GM12878 (cell line): ENCODE measurements around the gene EEF2. TPM values are rescaled to one million over a fixed set of nuclear protein-coding genes. Genes with fewer than 3 reads are reported as not detected.

Experiments used
- ATAC-seq: fragments of 200-7000 bp; cut with Tn5 transposase; 3 replicates; pipeline ENCODE4 v1.9.1; 2020; ENCODE audit warnings: mild to moderate bottlenecking, moderate library complexity
- BruUV-seq: library from RNA; stranded (reverse); fragments of 400-500 nt; replicated peaks from 2 replicates; lab custom pipeline; 2021; lab: Mats Ljungman, UMichigan
- CTCF ChIA-PET: fragments of 300-600 bp; sonication (Branson Sonifier 250); formaldehyde crosslinking; extraction: SDS; loops from one replicate; lab custom pipeline; 2021; ENCODE audit warnings: inconsistent platforms; lab: Yijun Ruan, JAX
- POLR2A ChIA-PET: fragments of 350-600 bp; formaldehyde crosslinking; extraction: SDS; loops from one replicate; lab custom pipeline; 2021; ENCODE audit warnings: inconsistent platforms; lab: Charles Lee
- RAD21 ChIA-PET: fragments of 300-600 bp; sonication (Branson Sonifier 250); formaldehyde crosslinking; loops from one replicate; lab custom pipeline; 2023; ENCODE audit warnings: antibody characterized with exemption; ENCODE audit not compliant: unreplicated experiment; lab: Charles Lee
- SMC1A ChIA-PET: fragments of 300-600 bp; sonication (Branson Sonifier 250); formaldehyde crosslinking; loops from one replicate; lab custom pipeline; 2023; ENCODE audit not compliant: unreplicated experiment, uncharacterized antibody; lab: Charles Lee
- DNase-seq: peaks from one replicate; pipeline ENCODE4 v3.0.0-alpha.2; 2011; ENCODE audit warnings: low read depth, low spot score
- FAIRE-seq: peaks from 3 replicates; lab custom pipeline; 2011; peaks lifted over from hg19 to GRCh38; lab: Jason Lieb, UNC
- H2AFZ ChIP-seq: 2 replicates; pipeline ENCODE4 v1.6.0; 2011; ENCODE audit warnings: low read depth, low read length, control low read depth; ENCODE audit not compliant: control insufficient read depth
- H3K27ac ChIP-seq: 2 replicates; pipeline ENCODE4 v1.5.1; 2011; ENCODE audit warnings: control low read depth; ENCODE audit not compliant: control insufficient read depth, insufficient read depth
- H3K27me3 ChIP-seq, 2 experiments: replicated peaks in 1 of 2; 2 replicates each; pipeline versions ENCODE4 v1.6.0 to v1.6.1; 2011; ENCODE audit warnings: low read length in 1 of 2; ENCODE audit not compliant: control insufficient read depth in 2 of 2, insufficient read depth in 2 of 2
- H3K36me3 ChIP-seq, 2 experiments: 2 replicates each; pipeline ENCODE4 v1.5.1; 2011; ENCODE audit warnings: low read length in 1 of 2; ENCODE audit not compliant: control insufficient read depth in 2 of 2, insufficient read depth in 2 of 2
- H3K4me1 ChIP-seq: 2 replicates; pipeline ENCODE4 v1.6.1; 2011; ENCODE audit warnings: mild to moderate bottlenecking, low read length, moderate library complexity, mixed read lengths; ENCODE audit not compliant: control insufficient read depth, insufficient read depth
- H3K4me2 ChIP-seq: 2 replicates; pipeline ENCODE4 v1.6.0; 2011; ENCODE audit warnings: control low read depth; ENCODE audit not compliant: control insufficient read depth, insufficient read depth
- H3K4me3 ChIP-seq: fragments of 200-600 bp; sonication (generic); 2 replicates; pipeline ENCODE4 v1.5.1; 2016
- H3K79me2 ChIP-seq: 2 replicates; pipeline ENCODE4 v1.6.0; 2011; ENCODE audit warnings: low read length; ENCODE audit not compliant: control insufficient read depth, insufficient read depth
- H3K9ac ChIP-seq: 2 replicates; pipeline ENCODE4 v1.8.0; 2011; ENCODE audit warnings: low read length, control low read depth, mixed read lengths; ENCODE audit not compliant: control insufficient read depth, insufficient read depth
- H3K9me3 ChIP-seq: replicated peaks from 3 replicates; pipeline ENCODE4 v1.5.1; 2011; ENCODE audit warnings: mild to moderate bottlenecking, low read length; ENCODE audit not compliant: control insufficient read depth, insufficient read depth
- H4K20me1 ChIP-seq: 2 replicates; pipeline ENCODE4 v1.6.0; 2011; ENCODE audit not compliant: control insufficient read depth, insufficient read depth
- EZH2 ChIP-seq: IDR thresholded peaks from 2 replicates; pipeline ENCODE4 v1.6.1; 2012; ENCODE audit warnings: low read depth, mild to moderate bottlenecking, control low read depth, inconsistent platforms, low read length, borderline replicate concordance; ENCODE audit not compliant: control insufficient read depth
- POLR2A ChIP-seq: IDR thresholded peaks from 2 replicates; pipeline ENCODE4 v1.6.1; 2011; ENCODE audit warnings: low read depth, mild to moderate bottlenecking, low read length
- SRF ChIP-seq, 2 experiments: IDR thresholded peaks; 2 replicates each; pipeline ENCODE4 v1.6.1; 2011; ENCODE audit warnings: low read depth in 2 of 2, low read length in 2 of 2, mild to moderate bottlenecking in 1 of 2, moderate library complexity in 1 of 2
- WGBS: methylation state at CpG from one replicate; pipeline ENCODE4 v1.1.6; 2016; ENCODE audit warnings: low lambda C conversion rate; ENCODE audit not compliant: insufficient replicate concordance, insufficient coverage; ENCODE audit errors: missing lambda C conversion rate; 5-methylcytosine and 5-hydroxymethylcytosine counted together
- in situ Hi-C: fragments of 300-500 bp; cut with MboI; formaldehyde crosslinking; loops from 9 replicates; pipeline ENCODE4 v1.14.3; 2018; ENCODE audit warnings: mixed read lengths
- intact Hi-C: fragments of 100-400 bp; cut with micrococcal nuclease; formaldehyde crosslinking; loops from one replicate; pipeline ENCODE4 v1.14.2; 2022; ENCODE audit not compliant: unreplicated experiment
- polyA plus RNA-seq, 11 experiments: library from polyadenylated mRNA; depleted of rRNA in 4 of 11; unstranded in 6 of 11; stranded (reverse) in 5 of 11; fragments of >200 nt; fragmentation: Nextera tagmentation in 4 of 11; fragmentation: Illumina TruSeq in 1 of 11; extraction: Ambion mirVana in 4 of 11; extraction: Trizol in 1 of 11; gene quantifications; 1 replicate in 1 of 11; 2 replicates in 10 of 11; pipeline versions ENCODE4 v1.2.1 to v1.2.3, GENCODE V29; 2011 to 2016; ENCODE audit warnings: inconsistent platforms in 2 of 11, missing spikeins in 2 of 11, low read depth in 1 of 11
- total RNA-seq, 4 experiments: library from RNA; depleted of rRNA in 3 of 4; stranded (reverse); fragments of >200 nt in 3 of 4; fragmentation: Illumina TruSeq in 1 of 4; extraction: Trizol in 1 of 4; gene quantifications; 2 replicates each; pipeline versions ENCODE4 v1.2.1 to v1.2.3, GENCODE V29; 2013 to 2021
- TF ChIP-seq, protein P1 (sequence below): fragments of 450-650 bp; IDR thresholded peaks from 2 replicates; pipeline ENCODE4 v1.6.1; 2016; ENCODE audit warnings: mild to moderate bottlenecking

The EEF2 gene
- total and polyA plus RNA-seq, 10 of the 15 experiments (the other 5 are each of a cell fraction or from before 2014, with no cell fraction given), result 280 to 3,491 (median 1,305) TPM

DNA sequence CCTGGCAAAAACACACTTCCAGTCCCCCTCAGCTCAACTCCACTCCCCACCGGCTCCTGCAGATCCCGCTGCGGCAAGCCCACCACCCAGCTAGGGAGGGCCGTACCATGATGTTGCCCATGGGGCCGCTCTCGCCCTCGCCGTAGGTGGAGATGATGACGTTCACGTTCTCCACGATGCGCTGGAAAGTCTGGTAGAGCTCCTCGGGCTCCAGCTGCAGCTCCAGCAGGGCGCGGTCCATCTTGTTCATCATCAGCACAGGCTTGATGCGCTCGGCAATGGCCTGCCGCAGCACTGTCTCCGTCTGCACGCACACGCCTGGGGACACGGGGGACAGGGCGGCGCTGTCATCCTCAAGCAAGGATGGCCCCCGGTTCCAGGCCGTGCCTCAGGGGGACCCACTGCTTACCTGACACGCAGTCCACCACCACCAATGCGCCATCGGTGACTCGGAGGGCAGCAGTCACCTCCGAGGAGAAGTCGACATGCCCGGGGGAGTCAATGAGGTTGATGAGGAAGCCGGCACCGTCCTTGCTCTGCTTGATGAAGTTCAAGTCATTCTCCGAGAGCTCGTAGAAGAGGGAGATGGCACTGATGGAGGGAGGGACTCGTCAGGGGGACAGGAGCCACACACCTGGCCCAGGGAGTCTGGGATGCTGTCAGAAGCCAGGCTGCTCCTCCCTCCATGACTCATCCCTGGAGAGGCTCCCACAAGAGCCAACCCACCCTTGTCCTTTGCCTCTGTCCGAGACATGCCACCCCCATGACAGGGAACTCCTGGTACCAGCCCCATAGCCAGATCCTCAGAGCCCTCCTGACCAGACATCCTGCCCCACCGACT, 2.3 kb downstream of the EEF2 start:
- 83% methylated on average over 40 of the region's 40 CpGs for WGBS
- peaks cover 40 to 56% of the 10 kb centered on the region in 2 experiments for H3K36me3 ChIP-seq
- H3K4me3 ChIP-seq, result peak overlapping the region; percentile 97
- TF ChIP-seq POLR2A (peak; percentile 81), SRF (IDR thresholded peaks at IDR 0.05; ENCODE audit: low read depth in 2 of 2, low read length in 2 of 2) (peak in 1 of 2 experiments; percentile 19; a peak in 1 of 4 replicates), EZH2 (no peak)
- TF ChIP-seq, protein P1, sequence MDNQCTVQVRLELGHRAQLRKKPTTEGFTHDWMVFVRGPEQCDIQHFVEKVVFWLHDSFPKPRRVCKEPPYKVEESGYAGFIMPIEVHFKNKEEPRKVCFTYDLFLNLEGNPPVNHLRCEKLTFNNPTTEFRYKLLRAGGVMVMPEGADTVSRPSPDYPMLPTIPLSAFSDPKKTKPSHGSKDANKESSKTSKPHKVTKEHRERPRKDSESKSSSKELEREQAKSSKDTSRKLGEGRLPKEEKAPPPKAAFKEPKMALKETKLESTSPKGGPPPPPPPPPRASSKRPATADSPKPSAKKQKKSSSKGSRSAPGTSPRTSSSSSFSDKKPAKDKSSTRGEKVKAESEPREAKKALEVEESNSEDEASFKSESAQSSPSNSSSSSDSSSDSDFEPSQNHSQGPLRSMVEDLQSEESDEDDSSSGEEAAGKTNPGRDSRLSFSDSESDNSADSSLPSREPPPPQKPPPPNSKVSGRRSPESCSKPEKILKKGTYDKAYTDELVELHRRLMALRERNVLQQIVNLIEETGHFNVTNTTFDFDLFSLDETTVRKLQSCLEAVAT, result peak; percentile 26; the same call in 1 of the 2 replicates
- TF ChIP-seq, all 136 proteins: peak for 3
- H3K4me2 ChIP-seq, result peak overlapping the region; percentile 89
- ChIA-PET RAD21 (no interaction called here), SMC1A (no interaction called here), CTCF (interaction anchor here (1.0 to 1.2 kb wide), 2 partner anchors 24 to 157 kb away, joined by 3 to 4 read pairs; partner anchors contain the start of gene PIAS4), POLR2A (interaction anchor here (1.9 kb wide), 1 partner anchor 12 kb away, joined by 8 read pairs; the partner anchor contains the start of gene DAPK3)
- peaks cover 48% of the 10 kb centered on the region for H4K20me1 ChIP-seq
- no peak for DNase-seq
- intact Hi-C loops, result no loop called here
- peak overlapping the region; percentile 79; the same call in 1 of the 2 replicates for H3K27ac ChIP-seq
- H3K9me3 ChIP-seq, result no peaks in the 10 kb centered on the region
- peaks cover 14% of the 10 kb centered on the region for H3K4me1 ChIP-seq
- in situ Hi-C loops, result no loop called here
- no peak for ATAC-seq
- no peak overlapping the region for H2AFZ ChIP-seq
- no peak for FAIRE-seq
- no TSS peak for BruUV-seq
- peaks cover 71% of the 10 kb centered on the region for H3K79me2 ChIP-seq
- peak overlapping the region; percentile 96 for H3K9ac ChIP-seq
- H3K27me3 ChIP-seq, result no peaks in the 10 kb centered on the region
